GM10847 (cell line): ENCODE results near the gene FOXP3.
A peak's percentile ranks its signal among the peaks of the same experiment; 100 is the strongest.

Experiments used
- POLR2A ChIP-seq: IDR thresholded peaks from 2 replicates; pipeline ENCODE4 v1.6.1; 2011; ENCODE audit not compliant: insufficient read length; ENCODE audit errors: extremely low read depth

Gene FOXP3

DNA sequence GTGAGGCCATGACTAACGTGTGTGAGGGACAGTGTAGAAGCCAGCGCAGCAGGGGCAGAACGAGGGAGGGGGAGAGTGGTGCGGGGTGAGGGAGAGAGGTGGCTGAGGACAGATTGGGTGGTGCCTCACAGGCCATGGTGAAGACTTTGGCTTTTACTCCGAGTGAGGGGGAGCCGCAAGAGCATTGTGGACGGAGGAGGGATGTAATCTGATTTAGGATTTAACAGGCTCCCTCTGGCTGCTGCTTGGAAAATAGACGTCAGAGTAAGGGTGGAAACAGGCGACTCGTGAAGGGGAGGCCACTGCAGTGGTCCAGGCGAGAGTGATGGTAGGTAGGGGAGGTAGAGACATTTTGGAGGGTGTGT lies 18.1 kb upstream of the FOXP3 start:
- TF ChIP-seq POLR2A: no peak

DNA sequence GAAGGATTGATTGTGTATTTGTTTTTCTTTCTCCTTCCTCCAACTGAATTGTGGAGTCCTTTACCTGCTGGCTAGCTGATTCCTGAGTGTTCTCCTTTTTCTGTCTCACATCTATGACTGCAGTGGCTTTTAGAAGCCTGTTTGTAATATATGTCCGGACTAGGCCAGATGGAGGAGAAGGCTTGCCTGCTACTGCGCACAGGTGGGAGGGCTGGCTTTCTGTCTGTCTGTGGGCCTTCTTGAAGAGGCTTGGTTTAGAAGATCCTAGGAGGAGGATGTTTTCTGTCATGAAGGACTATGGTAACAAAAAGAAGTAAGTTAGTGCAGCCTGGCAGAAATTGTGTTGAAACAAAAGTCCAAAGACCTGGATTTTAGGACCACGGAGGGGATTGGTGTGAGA lies 13.6 kb upstream of the FOXP3 start:
- TF ChIP-seq POLR2A: no peak

DNA sequence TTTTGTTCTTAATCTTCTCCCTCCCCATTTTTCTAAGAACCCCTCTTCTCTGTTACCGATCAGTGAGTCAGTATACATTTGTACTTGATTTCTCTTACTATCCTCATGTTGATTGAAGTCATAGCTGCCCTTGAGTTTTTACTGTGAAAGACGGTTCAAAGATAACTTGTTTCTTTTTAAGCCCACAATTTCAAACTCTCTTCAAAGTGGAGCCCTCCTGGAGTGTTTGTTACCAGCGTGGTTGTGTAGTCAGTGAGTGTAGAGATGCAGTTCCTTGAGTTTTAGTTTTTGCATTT lies 13.0 kb upstream of the FOXP3 start:
- no peak for TF ChIP-seq POLR2A

DNA sequence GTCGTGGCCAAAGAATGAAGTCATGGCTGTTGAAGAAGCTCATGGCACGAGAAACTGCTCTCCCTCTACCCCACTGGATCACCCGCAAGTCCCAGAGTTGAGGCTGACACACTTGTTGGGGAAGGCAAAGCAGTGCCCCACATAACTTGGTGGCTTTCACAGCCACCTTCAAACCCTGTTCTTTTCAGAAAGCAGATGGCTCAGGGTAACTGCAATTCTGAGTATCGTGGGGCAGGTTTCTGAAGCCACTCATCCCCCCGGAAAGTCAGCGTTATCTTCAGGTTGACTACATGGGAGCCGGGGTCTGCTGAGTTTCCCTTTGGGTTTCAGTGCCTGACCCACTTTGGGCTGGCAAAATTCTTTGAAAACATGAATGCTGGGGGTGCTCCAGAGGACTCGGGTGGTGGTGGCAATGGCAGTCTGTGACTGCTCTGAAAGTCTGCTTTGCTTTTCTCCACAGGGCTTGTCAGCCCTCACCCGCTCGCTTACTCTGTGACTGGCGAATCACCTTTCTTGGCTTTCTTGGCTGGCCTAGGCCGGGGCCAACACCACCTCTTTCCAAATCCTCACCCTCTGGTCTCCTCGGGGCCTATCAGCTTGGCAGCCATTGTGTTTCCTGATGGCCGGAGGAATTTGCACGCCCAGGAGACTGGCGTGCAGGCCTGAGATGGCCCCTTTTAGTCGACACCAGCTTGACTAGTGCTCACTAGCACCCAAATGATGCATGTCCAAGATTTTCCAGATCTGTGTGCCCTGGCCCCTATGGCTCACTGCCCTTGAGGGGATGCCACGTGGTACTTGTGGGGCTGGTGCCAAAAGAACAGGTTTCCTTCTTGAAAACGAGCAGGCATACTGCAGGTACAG lies 12.4 kb upstream of the FOXP3 start:
- no peak for TF ChIP-seq POLR2A

DNA sequence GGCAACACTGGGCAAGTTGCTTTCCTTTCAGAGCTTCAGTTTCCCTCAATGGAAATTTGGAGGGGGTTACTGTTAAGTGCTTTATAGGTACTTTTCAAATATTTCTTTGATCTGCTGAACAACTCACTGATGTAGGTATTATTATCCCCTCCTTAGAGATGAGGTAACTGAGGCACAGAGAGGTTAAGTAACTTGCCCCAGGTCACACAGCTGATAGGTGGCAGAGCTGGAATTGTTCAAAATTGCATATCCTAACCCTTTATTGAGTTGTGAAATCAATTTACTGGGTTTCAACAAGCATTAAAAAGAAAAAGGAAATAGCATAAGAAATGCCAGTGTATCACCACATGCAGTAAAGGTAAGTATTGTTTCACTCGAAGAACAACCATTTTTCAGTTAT lies 11.7 kb upstream of the FOXP3 start:
- TF ChIP-seq POLR2A: no peak

DNA sequence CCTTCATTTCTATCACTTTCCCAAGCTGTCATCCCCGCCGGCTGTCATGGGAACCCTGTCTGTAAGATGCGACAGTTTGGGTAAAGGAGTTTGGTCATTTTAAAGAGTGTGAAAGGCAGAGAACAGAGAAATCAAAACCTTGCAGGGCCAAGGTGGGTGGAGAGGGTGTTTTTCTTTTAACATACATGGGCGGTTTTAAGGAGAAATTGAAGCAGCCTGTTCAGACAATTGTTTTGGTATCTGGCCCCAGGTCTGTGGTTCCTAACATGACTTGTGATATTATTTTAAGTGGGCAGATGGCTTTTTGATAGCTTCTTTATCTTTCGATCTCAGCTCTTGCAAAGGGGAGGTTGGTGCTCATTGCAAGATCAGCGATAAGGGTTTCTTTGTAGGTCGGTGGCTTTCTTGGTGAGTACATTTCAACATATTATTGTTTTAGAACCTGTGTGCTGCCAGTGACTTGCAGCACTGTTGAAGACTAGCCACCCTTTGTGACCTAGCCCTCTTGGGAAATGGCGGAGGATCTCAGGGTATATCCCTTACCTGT lies 8.7 kb upstream of the FOXP3 start:
- TF ChIP-seq POLR2A: no peak

DNA sequence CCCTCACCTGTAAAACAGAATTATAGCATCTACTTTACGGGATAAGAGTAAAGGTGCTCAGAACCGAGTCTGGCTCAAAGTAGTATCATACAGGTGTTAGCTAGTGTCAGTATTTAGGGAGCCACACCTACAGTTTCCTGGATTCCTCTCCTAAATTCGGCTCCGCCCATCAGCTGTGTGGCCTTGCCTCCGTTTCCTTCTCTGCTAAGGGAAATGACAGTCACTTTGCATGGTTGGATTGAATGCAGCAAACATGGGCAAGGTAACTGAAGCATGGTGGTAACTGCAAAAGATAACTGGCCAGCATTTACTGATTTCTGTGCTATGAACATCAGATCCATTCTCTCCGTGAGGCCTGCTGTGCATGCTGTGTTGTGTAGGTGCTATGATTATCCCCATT lies 7.9 kb upstream of the FOXP3 start:
- no peak for TF ChIP-seq POLR2A

DNA sequence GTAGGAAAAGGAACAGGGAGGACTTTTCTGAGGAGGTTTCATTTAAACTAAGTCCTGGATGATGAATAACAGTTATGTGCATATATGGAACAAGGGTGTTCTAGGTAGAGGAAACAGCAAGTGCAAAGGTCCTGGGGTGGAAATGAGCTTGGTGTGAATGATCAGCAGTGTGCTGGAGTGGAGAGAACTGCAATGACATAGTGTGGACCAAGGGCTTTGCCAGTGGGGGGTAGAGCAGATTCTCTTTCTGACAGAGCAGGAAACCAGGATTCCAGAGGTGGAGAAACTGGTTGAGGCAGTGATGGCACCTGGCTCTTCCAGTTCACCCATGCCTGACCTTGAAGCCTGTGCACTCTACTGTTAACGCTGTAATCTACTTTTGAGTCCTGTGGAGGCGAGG lies 6.8 kb upstream of the FOXP3 start:
- no peak for TF ChIP-seq POLR2A

DNA sequence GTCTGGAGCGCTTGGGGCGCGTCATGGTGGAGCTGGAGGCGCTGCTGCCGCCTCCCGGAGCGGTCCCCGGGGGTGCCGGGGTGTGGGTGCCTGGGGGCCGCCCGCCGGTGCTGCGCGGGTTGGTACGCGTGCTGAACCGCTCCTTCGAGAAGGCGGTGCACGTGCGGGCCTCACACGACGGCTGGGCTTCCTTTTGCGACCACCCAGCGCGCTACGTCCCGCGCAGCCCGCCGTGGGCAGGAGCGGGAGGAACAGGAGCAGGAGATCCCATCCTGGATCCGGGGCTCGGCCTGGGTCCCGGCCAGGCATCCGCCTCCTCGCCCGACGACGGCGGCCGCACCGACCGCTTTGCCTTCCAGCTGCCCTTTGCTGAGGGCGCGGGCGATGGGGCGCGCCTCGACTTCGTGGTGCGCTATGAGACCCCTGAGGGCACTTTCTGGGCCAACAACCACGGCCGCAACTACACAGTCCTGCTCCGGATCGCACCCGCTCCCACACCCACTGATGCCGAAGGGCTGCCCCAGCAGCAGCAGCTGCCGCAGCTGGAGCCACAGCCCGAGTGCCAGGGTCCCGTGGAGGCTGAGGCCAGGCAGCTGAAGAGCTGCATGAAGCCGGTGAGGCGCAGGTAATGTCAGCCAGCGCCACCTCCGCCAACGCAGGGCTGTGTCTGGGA lies 5.9 kb upstream of the FOXP3 start:
- TF ChIP-seq POLR2A: no peak

DNA sequence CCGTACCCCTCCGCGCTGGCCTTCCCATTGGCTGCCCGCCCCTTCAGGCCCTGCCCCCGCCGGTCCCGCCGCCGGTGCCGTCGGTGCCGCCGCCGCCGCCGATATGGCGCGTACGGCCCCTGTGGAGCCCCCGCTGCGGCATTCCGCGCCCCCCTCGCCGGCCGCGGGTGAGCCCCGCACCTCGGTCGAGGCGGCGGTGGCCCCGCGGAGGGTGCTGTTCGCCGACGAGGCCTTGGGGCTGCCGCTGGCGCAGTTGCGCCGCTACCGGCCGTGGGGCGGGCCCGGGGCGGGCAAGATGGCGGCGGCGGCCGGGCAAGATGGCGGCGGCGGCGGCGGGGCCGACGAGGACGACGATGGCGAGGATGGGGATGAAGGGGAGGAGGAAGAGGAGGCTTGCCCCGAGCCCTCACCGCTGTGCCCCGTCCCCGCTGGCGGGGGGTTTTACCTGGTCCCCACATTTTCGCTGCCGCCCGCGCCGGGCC lies 5.3 kb upstream of the FOXP3 start, which contains the start of gene PPP1R3F:
TSS of gene PPP1R3F (plus strand) at position 27 of the 482 bp plus-strand sequence. CDS start at position 104, 77 bp downstream.
- TF ChIP-seq POLR2A: peak; percentile 51

DNA sequence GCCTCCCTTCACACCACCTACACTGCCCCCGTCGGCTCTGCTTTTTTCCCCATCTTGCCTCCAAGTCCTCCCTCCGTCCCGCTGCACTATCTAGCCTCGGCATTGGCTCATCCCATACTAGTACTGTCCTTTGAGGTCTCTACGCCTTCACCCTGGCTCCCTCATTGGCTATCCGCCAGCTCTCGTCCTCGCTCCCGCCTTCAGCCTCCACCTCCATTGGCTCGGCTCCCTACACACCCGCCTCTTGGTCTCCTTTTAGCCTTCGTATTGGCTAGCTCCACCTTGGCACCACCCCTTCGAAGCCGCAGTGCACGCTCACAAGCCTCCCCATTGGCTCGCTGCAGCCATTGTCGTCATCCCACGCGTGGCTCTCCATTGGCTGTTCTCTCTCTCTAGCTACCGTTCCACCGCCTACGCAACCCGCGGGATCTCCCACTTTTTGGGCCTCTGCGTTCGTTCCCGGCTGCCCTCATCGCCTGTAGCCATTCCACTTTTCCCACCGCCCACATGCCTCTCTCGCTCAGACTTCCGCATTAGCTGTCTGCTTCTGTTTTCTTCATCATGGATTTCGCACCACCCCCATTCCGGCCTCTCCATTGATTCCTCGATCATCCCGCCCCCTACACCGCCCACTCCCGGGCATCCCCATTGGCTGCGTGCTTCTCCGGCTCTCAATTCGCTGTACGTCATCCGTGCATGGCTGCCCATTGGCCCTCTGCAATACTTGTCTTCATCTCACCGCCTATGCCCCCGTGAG lies 4.7 kb upstream of the FOXP3 start:
- TF ChIP-seq POLR2A: peak; percentile 57

DNA sequence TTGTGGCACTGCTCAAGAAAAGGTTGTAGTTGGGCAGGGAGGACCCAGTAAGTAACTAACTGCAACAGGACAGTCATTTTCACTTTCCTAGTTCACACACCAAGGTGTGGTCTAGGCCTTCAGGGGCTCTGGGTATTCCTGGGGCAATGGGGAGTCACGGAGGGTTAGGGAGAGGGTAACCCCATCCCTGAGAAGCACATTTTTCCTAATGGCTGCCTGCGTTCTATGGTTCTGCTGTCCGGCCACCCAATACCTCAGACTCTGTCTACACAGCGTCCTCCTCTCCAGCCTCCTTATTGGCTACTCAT lies 4.1 kb upstream of the FOXP3 start:
- TF ChIP-seq POLR2A: no peak

DNA sequence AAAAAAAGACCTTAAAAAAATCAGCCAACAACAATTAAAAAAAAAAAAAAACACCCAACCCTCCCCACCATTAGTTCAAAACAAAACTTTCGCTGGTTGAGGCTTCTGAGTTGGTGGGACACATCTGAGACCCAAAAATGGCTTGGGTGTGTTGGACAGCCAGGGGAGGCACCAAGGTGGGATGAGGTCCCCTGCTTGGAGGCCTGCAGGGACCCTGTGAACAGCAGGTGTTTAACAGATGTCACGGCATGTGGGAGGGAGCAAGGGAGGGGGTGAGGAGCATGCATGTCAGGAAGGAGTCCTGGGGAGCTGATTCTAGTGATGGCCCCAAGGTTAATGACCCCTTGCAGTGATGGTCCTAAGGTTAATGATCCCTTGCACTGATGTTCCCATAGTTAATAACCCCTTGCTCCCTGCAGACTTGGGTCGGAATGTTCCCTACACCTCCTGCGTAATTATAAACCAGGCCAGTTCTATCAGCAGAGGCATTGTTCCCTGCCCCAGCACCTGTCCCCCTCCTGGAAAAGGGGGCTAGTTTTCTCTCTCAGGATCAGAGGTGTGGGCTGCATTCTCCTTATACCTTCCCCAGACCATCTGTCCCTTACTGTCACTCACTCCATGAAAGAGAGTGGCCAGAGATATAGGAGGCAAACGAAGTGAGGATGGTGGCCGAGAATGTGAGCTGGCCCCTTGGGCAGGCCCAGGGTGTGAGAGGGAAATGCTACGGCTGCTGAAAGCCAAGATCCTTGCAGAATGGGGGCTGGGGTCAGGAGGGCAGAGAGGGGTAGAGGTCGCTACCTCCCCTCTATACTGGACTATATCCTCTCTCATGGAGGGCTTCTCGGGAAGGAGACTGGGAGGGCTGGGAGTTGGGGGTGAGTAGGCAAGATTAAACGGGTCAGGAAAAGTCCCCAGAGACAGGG lies 2.3 kb upstream of the FOXP3 start:
- TF ChIP-seq POLR2A: no peak

DNA sequence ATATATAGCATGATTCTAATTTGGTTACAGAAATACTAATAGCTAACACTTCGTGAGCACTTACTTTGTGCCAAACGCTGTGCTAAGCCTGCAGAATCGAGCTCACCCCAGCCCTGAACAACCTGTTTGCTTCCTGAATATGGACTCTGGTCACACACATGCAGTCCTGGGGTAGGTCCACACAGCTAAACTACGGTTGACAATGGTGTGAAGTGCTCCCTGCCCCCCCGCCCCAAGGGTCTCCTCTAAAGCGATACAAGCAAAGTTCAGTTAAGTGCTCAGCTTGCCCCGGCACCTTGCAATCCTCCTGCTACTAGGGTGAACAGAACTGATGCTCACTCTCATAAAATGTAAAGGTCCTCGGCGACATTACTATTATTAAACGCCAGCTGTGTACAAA lies 879 bp downstream of the FOXP3 start:
- no peak for TF ChIP-seq POLR2A

DNA sequence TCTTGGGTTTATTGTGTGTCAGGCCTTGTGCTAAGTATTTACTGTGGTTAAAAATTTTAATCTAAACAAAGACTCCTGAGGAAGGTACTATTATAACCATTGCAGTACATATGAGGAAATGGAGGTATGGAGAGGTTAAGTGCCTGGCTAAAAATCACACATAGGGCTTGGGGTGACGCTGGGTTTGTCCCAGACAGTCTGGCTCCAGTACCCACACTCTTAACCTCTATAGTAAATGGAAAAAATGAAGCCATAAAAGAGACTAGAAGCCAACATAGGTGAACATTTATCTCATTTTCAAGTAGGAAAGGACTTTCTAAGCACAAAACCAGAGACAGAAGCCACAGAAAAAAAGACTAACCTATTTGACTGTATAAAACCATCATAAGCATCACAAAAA lies 1.9 kb downstream of the FOXP3 start:
- TF ChIP-seq POLR2A: no peak

DNA sequence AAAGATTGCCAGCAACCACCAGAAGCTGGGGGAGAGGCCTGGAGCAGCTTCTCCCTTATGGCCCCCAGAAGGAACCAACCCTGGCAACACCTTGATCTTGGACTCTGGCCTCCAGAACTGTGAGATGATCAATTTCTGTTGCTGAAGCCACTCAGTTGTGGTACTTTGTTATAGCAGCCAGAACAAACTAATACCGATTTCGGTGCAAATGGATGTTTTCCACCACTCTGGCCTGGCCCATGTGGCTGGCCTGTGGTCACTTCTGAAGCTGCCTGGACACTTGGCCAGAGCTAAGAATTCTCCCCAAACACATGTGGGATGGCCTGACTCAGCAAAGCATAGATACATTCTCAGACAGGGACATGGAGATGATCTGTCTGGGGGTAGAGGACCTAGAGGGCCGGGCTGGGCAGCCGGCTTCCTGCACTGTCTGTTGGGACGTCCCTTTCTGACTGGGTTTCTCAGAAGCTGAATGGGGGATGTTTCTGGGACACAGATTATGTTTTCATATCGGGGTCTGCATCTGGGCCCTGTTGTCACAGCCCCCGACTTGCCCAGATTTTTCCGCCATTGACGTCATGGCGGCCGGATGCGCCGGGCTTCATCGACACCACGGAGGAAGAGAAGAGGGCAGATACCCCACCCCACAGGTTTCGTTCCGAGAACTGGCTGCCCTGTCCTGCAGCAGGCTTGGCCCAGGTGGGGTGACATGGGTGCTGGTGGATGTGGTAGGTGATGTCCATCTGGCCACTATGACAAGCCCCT lies 4.1 kb downstream of the FOXP3 start:
- TF ChIP-seq POLR2A: no peak
